Endothelial cell of umbilical vein (primary cell): ENCODE measurements around the gene COPZ2. TPM values are rescaled to one million over a fixed set of nuclear protein-coding genes. Genes with fewer than 3 reads are reported as not detected.

Experiments
- BruUV-seq: library from RNA; stranded (reverse); fragments of 400-500 nt; replicated peaks from 2 replicates; lab custom pipeline; 2021; lab: Mats Ljungman, UMichigan
- CTCF ChIA-PET: fragments of 300-600, 350-600 bp; sonication (Branson Sonifier 250); formaldehyde crosslinking; loops from one replicate; lab custom pipeline; 2021; ENCODE audit warnings: antibody characterized with exemption, inconsistent platforms; lab: Charles Lee
- POLR2A ChIA-PET: fragments of 300-600, 350-600 bp; sonication (Branson Sonifier 250); formaldehyde crosslinking; loops from one replicate; lab custom pipeline; 2021; ENCODE audit warnings: antibody characterized with exemption, inconsistent platforms; lab: Charles Lee
- DNase-seq: peaks from one replicate; pipeline ENCODE4 v3.0.0-alpha.2; 2011; ENCODE audit warnings: low read depth, low spot score
- FAIRE-seq: peaks from 2 replicates; lab custom pipeline; 2011; peaks lifted over from hg19 to GRCh38; lab: Jason Lieb, UNC
- H2AFZ ChIP-seq: 2 replicates; pipeline ENCODE4 v1.6.0; 2012; ENCODE audit warnings: low read depth, low read length, control low read depth, inconsistent platforms
- H3K27ac ChIP-seq: 2 replicates; pipeline ENCODE4 v1.5.1; 2011; ENCODE audit warnings: low read depth, mild to moderate bottlenecking, control low read depth, low read length, moderate library complexity; ENCODE audit not compliant: insufficient read depth
- H3K27me3 ChIP-seq, 2 experiments: 2 replicates each; pipeline versions ENCODE4 v1.6.0 to v1.6.1; 2011; ENCODE audit warnings: low read length in 2 of 2, mixed read lengths in 1 of 2; ENCODE audit not compliant: control insufficient read depth in 2 of 2, insufficient read depth in 2 of 2
- H3K36me3 ChIP-seq, 2 experiments: 2 replicates in 1 of 2; 3 replicates in 1 of 2; pipeline ENCODE4 v1.5.1; 2011; ENCODE audit warnings: low read length in 2 of 2, mild to moderate bottlenecking in 1 of 2, moderate library complexity in 1 of 2; ENCODE audit not compliant: control insufficient read depth in 2 of 2, insufficient read depth in 2 of 2; ENCODE audit errors: extremely low read depth in 1 of 2
- H3K4me1 ChIP-seq: 3 replicates; pipeline ENCODE4 v1.5.1; 2011; ENCODE audit warnings: mild to moderate bottlenecking, low read length; ENCODE audit not compliant: control insufficient read depth, insufficient read depth; ENCODE audit errors: extremely low read depth
- H3K4me2 ChIP-seq: 2 replicates; pipeline ENCODE4 v1.6.1; 2011; ENCODE audit warnings: low read length, control low read depth, mixed read lengths; ENCODE audit not compliant: insufficient read depth
- H3K4me3 ChIP-seq, 3 experiments: fragments of 200-600 bp in 1 of 3; sonication (generic), shearing (Covaris generic) in 1 of 3; replicated peaks in 1 of 3; 2 replicates each; pipeline ENCODE4 v1.5.1; 2011 to 2016; ENCODE audit warnings: control low read depth in 3 of 3, low read length in 3 of 3, mild to moderate bottlenecking in 2 of 3, inconsistent platforms in 1 of 3, low read depth in 1 of 3, moderate library complexity in 1 of 3; ENCODE audit not compliant: insufficient read depth in 1 of 3
- H3K79me2 ChIP-seq: 2 replicates; pipeline ENCODE4 v1.6.0; 2012; ENCODE audit warnings: low read length, inconsistent platforms; ENCODE audit not compliant: control insufficient read depth, insufficient read depth
- H3K9ac ChIP-seq: replicated peaks from 2 replicates; pipeline ENCODE3; 2011; ENCODE audit warnings: low read length, control low read depth; ENCODE audit not compliant: insufficient read depth; ENCODE audit errors: extremely low read depth
- H3K9me1 ChIP-seq: replicated peaks from 3 replicates; pipeline ENCODE4 v1.6.0; 2011; ENCODE audit warnings: mild to moderate bottlenecking, low read length; ENCODE audit not compliant: control insufficient read depth, insufficient read depth; ENCODE audit errors: extremely low read depth
- H3K9me3 ChIP-seq: replicated peaks from 2 replicates; pipeline ENCODE4 v1.5.1; 2012; ENCODE audit warnings: low read length, inconsistent platforms; ENCODE audit not compliant: control insufficient read depth, insufficient read depth
- H4K20me1 ChIP-seq: replicated peaks from 2 replicates; pipeline ENCODE3; 2011; ENCODE audit warnings: mild to moderate bottlenecking, low read length; ENCODE audit not compliant: control insufficient read depth, insufficient read depth; ENCODE audit errors: extremely low read depth
- EZH2 ChIP-seq: IDR thresholded peaks from 2 replicates; pipeline ENCODE4 v1.6.1; 2012; ENCODE audit warnings: borderline replicate concordance, low read depth, mild to moderate bottlenecking, moderate library complexity, low read length, inconsistent platforms; ENCODE audit not compliant: severe bottlenecking
- FOS ChIP-seq: IDR thresholded peaks from 2 replicates; pipeline ENCODE4 v1.6.1; 2011; ENCODE audit warnings: mild to moderate bottlenecking, low read length, moderate library complexity, borderline replicate concordance; ENCODE audit not compliant: insufficient read depth
- JUN ChIP-seq: IDR thresholded peaks from 2 replicates; pipeline ENCODE4 v1.6.1; 2011; ENCODE audit warnings: borderline replicate concordance, low read depth; ENCODE audit not compliant: insufficient read length, insufficient read depth
- MYC ChIP-seq: IDR thresholded peaks from one replicate; pipeline ENCODE4 v1.6.1; 2011; ENCODE audit warnings: mild to moderate bottlenecking, low read depth, low read length
- POLR2A ChIP-seq: IDR thresholded peaks from 2 replicates; pipeline ENCODE4 v1.6.1; 2012; ENCODE audit warnings: low read depth, mild to moderate bottlenecking, control low read depth, low read length
- POLR2AphosphoS5 ChIP-seq: IDR thresholded peaks from 2 replicates; pipeline ENCODE4 v1.6.1; 2012; ENCODE audit warnings: low read depth, mild to moderate bottlenecking, control low read depth, low read length, moderate library complexity; ENCODE audit not compliant: insufficient read depth
- dilution Hi-C: fragments of 300-500 bp; cut with MboI; formaldehyde crosslinking; loops from one replicate; pipeline ENCODE4 v1.15.0; 2019; ENCODE audit warnings: low sequenced_read_pairs; ENCODE audit not compliant: extremely low pct_ligation_motif_present
- intact Hi-C: fragments of 100-400 bp; cut with micrococcal nuclease; formaldehyde crosslinking; loops from one replicate; pipeline ENCODE4 v1.10.0; 2022
- polyA plus RNA-seq, 4 experiments: library from polyadenylated mRNA; depleted of rRNA in 3 of 4; stranded (reverse) in 3 of 4; unstranded in 1 of 4; fragments of >200 nt; gene quantifications; 2 replicates each; pipeline versions ENCODE4 v1.2.1 to v1.2.3, GENCODE V29; 2011 to 2012; ENCODE audit warnings: missing spikeins in 1 of 4
- total RNA-seq: library from RNA; stranded (reverse); gene quantifications from 2 replicates; pipeline ENCODE4 v1.2.3, GENCODE V29; 2021
- TF ChIP-seq, protein P1 (sequence below): IDR thresholded peaks from 2 replicates; pipeline ENCODE4 v1.6.1; 2011; ENCODE audit not compliant: insufficient read depth, insufficient read length
- TF ChIP-seq, protein P2 (sequence below), 2 donors: IDR thresholded peaks; 1 replicate in 1 of 2; 2 replicates in 1 of 2; pipeline ENCODE4 v1.5.1; 2011; ENCODE audit warnings: low read length in 2 of 2, mild to moderate bottlenecking in 2 of 2, moderate library complexity in 2 of 2, control low read depth in 1 of 2, inconsistent platforms in 1 of 2, low read depth in 1 of 2; ENCODE audit not compliant: insufficient read depth in 1 of 2; ENCODE audit errors: extremely low read depth in 1 of 2

Gene COPZ2
- total and polyA plus RNA-seq, 2 donors (not counting 3 experiments of a cell fraction or from before 2014, with no cell fraction given) = 16.3 to 28.1 TPM

GRCh38 chr17:48025904-48026501, 11.6 kb downstream of the COPZ2 start:
- intact Hi-C loops = loop anchor here (1.0 to 10.0 kb wide), 10 partner anchors 22 to 592 kb away; partner anchors contain the start of genes CBX1 and NFE2L1
- no TSS peak for BruUV-seq
- POLR2A ChIA-PET = interaction anchor here (0.6 to 1.3 kb wide), 4 partner anchors 15 to 70 kb away, joined by 3 to 6 read pairs (median 5); partner anchors contain the start of gene NFE2L1

DNA sequence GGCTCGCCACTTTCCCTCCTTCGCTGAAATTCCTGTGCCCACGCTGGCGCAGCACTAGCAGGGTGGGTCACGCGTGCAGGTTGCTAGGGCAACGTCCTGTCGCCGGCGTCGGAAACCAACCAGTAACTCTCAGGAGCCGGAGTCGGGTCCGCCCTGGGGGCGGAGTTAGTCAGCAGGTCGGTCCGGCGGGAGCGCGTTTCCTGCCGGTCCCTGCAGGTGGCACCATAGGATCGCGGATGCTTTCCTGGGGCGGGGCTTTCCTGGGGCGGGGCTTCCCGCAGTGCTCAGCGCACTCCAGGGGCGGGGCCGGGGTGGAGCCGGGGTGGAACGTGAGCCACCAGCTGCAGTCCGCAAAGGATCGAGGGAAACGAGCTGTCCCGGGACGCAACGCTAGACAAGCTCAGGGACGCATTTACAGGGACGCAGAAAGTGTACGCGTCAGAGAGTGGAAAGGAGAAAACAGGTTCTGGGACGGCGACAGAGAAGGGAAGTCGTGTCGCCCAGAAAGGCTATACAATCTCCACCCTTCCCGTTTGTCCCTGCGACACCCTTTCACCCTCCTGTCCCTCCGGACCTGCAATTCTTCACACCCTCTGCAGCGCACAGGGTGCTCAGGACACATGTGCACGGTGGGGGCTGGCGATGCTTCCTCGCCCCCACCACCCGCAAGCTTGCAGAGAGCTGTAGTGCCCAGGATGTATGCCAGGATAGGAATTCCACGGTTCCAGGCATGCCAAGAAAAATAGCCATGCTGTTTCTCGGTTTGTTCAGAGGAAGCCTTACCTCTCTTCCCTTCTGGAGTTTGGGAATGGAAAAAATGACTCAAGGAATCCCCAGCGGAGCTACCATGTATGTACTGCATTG, 12.3 kb downstream of the COPZ2 start:
- peak overlapping the region; percentile 5 to 55 (median 39) for H3K4me3 ChIP-seq
- H2AFZ ChIP-seq = peak overlapping the region; percentile 72
- no peaks in the 10 kb centered on the region for H3K27me3 ChIP-seq
- no TSS peak for BruUV-seq
- intact Hi-C loops = loop anchor here (1.0 to 10.0 kb wide), 9 partner anchors 23 to 593 kb away; partner anchors contain the start of genes CBX1 and NFE2L1
- H3K4me1 ChIP-seq = peaks cover 26% of the 10 kb centered on the region
- ChIA-PET POLR2A (interaction anchor here (0.6 to 1.0 kb wide), 3 partner anchors 15 to 71 kb away, joined by 3 to 5 read pairs (median 5); partner anchors contain the start of gene NFE2L1), CTCF (interaction anchor here (0.5 to 7.3 kb wide), 32 partner anchors 10 to 927 kb away, joined by 3 to 210 read pairs (median 5); partner anchors contain the start of genes CDK5RAP3, HOXB6, NFE2L1 and SNX11)
- no peaks in the 10 kb centered on the region for H4K20me1 ChIP-seq
- DNase-seq (peak; percentile 97), FAIRE-seq (peak; percentile 96)
- dilution Hi-C loops = no loop called here
- TF ChIP-seq, protein P1, sequence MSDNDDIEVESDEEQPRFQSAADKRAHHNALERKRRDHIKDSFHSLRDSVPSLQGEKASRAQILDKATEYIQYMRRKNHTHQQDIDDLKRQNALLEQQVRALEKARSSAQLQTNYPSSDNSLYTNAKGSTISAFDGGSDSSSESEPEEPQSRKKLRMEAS = peak; percentile 87
- TF ChIP-seq POLR2A (no peak), EZH2 (no peak), JUN (no peak), POLR2AphosphoS5 (peak; percentile 48), FOS (no peak), MYC (no peak)
- TF ChIP-seq, protein P2, sequence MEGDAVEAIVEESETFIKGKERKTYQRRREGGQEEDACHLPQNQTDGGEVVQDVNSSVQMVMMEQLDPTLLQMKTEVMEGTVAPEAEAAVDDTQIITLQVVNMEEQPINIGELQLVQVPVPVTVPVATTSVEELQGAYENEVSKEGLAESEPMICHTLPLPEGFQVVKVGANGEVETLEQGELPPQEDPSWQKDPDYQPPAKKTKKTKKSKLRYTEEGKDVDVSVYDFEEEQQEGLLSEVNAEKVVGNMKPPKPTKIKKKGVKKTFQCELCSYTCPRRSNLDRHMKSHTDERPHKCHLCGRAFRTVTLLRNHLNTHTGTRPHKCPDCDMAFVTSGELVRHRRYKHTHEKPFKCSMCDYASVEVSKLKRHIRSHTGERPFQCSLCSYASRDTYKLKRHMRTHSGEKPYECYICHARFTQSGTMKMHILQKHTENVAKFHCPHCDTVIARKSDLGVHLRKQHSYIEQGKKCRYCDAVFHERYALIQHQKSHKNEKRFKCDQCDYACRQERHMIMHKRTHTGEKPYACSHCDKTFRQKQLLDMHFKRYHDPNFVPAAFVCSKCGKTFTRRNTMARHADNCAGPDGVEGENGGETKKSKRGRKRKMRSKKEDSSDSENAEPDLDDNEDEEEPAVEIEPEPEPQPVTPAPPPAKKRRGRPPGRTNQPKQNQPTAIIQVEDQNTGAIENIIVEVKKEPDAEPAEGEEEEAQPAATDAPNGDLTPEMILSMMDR (IDR thresholded peaks at IDR 0.05; ENCODE audit: extremely low read depth in 1 of 2, insufficient read depth in 1 of 2, low read depth in 1 of 2, low read length in 2 of 2) = peak; percentile 73 to 90
- H3K27ac ChIP-seq = no peak overlapping the region
- H3K9ac ChIP-seq = no peak overlapping the region
- no peaks in the 10 kb centered on the region for H3K9me1 ChIP-seq
- no peaks in the 10 kb centered on the region for H3K79me2 ChIP-seq
- no peaks in the 10 kb centered on the region for H3K36me3 ChIP-seq
- no peaks in the 10 kb centered on the region for H3K9me3 ChIP-seq
- peak overlapping the region; percentile 86 for H3K4me2 ChIP-seq

More at GRCh38 chr17:48025904-48026501, 11.6 kb downstream of the COPZ2 start:
- Histone ChIP-seq H3K4me2 (peak overlapping the region; percentile 53), H3K9me3 (no peaks in the 10 kb centered on the region), H3K79me2 (no peaks in the 10 kb centered on the region), H2AFZ (no peak overlapping the region), H3K27me3 (no peaks in the 10 kb centered on the region), H3K36me3 (no peaks in the 10 kb centered on the region), H3K4me3 (no peak overlapping the region), H3K27ac (no peak overlapping the region), H3K9me1 (no peaks in the 10 kb centered on the region), H3K4me1 (peaks cover 26% of the 10 kb centered on the region), H3K9ac (no peak overlapping the region), H4K20me1 (no peaks in the 10 kb centered on the region)
- CTCF ChIA-PET = interaction anchor here (0.6 to 7.3 kb wide), 40 partner anchors 8 to 927 kb away, joined by 3 to 210 read pairs (median 4); partner anchors contain the start of genes CBX1, CDK5RAP3, HOXB6 and NFE2L1
- peak; percentile 12 for DNase-seq
- FAIRE-seq = no peak
- dilution Hi-C loops = no loop called here
- no peak for TF ChIP-seq POLR2AphosphoS5
